CD4-positive, alpha-beta T cell treated with Interleukin-4 for 1 hour (primary cell): ENCODE results near the gene TMEM266.
A peak's percentile ranks its signal among the peaks of the same experiment; 100 is the strongest.
"Not testable (repeated sequence)": the region's sequence is repeated elsewhere in the genome, so short reads cannot be mapped to it uniquely, and the experiment has no call there.

Experiments used
- DNase-seq, 2 donors: peaks; one replicate each; pipeline ENCODE4 v3.0.0-alpha.2; 2020 to 2022

TMEM266 gene

GRCh38 chr15:76059320-76060117 lies at the start of gene TMEM266:
Gene TMEM266 (plus strand): TSS chr15:76059985. CDS start chr15:76134264, 74,279 bp downstream.
- DNase-seq = no peak

DNA sequence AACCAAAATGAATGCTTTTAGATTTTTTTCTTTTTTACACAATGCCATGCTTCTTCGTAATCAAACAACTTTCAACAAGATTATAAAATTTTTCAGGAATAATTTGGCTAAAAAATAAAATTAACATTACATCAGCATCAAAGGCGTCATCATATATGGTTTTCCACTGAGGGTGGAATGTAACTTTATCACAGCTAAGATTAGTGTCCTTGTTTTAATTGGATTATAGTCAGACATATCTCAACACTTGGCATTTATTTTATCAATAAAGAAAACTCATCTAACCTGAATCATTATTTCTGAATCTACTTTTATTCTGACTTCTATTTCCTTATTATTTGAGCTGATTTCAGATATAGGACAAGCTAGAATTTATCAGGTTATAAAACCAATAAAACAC lies 49.2 kb upstream of the TMEM266 start:
- no peak for DNase-seq

GRCh38 chr15:76011627-76012551 lies 47.9 kb upstream of the TMEM266 start, which contains the start of gene NRG4:
Gene NRG4 (minus strand): TSS chr15:76012424. CDS start chr15:76011230, 1,194 bp downstream.
- no peak for DNase-seq

DNA sequence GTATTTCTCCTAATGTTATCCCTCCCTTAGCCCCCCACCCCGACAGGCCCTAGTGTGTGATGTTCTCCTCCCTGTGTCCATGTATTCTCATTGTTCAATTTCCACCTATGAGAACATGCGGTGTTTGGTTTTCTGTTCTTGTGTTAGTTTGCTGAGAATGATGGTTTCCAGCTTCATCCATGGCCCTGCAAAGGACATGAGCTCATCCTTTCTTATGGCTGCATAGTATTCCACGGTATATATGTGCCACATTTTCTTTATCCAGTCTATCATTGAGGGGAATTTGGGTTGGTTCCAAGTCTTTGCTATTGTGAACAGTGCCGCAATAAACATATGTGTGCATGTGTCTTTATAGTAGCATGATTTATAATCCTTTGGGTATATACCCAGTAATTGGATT lies 46.3 kb upstream of the TMEM266 start:
- DNase-seq = not testable (repeated sequence)

DNA sequence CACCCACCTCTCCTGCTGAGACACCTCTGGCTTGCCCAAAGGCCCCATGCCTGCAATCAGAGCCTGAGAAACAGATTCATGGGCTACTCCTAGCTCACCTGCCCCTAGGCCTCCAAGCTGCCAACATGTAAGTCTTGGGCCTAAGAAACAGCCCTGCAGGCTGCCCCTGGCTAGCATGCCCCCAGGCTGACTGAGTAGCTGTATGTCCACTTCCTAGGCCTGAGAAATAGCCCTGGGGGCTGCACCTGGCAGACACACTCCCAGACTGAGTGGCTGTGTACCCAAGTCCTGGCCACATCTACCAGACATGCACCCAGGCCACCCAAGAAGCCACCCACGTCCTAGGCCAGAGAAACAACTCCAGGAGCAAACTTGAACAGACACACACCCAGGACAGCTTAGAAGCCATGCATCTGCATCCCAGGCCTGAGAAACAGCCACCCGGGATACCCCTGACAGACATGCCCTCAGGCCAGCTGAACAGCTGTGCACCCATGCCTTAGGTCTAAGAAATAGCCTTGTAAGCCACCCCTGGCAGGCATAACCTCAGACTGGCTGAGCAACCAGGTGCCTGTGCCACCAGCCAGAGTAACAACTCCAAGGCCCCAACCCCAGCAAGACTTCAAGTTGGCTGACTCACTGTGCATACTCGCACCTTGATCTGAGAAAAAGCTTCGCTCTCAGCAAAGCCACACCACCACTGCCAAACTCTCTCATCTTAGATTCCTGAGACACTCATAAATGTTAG lies 35.6 kb upstream of the TMEM266 start:
- no peak for DNase-seq

DNA sequence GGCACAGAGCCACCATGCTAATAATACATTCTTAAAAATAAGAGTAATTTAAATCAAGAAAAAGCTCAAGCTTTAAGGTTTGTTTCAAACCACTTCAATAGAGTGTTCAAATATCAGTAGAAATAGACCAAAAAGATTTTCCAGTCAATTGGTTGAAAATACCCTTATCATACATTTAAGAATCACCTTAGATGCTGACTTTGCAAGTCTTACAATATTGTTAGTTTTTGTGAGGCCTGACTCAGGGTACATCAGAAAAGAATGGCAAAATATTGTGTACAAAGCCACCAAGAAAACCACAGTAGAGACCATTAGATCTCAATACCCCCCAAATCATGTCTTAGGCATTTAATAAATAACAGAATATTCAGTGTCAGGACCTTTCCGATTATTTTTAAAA lies 27.7 kb upstream of the TMEM266 start:
- no peak for DNase-seq

- no peak for DNase-seq
Measured at GRCh38 chr15:76033438-76033837, 26.3 kb upstream of the TMEM266 start.

GRCh38 chr15:76034111-76034510 lies 25.7 kb upstream of the TMEM266 start:
- no peak for DNase-seq

- no peak for DNase-seq
Measured at GRCh38 chr15:76035593-76035992, 24.2 kb upstream of the TMEM266 start.

DNA sequence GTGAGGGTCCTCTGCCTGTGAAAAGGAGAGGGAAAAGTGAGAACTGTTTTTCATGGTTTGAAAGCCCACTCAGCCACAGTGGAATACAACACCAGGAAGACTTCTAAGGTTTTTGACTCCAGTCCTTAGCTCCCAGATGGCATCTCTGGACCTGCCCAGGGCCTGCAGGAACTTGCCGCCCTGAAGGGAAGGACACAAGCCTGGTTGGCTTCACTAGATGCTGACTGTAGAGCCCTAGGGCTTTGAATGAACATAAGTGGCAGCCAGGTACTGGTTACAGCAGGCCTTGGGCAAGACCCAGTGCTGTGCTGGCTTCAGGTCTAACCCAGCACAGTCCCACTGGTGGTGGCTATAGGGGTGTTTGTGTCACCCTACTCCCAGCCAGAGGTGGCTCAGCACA lies 21.3 kb upstream of the TMEM266 start:
- DNase-seq = no peak

GRCh38 chr15:76054201-76054600 lies 5.6 kb upstream of the TMEM266 start:
- not testable (repeated sequence) for DNase-seq

GRCh38 chr15:76056931-76057330 lies 2.9 kb upstream of the TMEM266 start:
- DNase-seq = no peak

DNA sequence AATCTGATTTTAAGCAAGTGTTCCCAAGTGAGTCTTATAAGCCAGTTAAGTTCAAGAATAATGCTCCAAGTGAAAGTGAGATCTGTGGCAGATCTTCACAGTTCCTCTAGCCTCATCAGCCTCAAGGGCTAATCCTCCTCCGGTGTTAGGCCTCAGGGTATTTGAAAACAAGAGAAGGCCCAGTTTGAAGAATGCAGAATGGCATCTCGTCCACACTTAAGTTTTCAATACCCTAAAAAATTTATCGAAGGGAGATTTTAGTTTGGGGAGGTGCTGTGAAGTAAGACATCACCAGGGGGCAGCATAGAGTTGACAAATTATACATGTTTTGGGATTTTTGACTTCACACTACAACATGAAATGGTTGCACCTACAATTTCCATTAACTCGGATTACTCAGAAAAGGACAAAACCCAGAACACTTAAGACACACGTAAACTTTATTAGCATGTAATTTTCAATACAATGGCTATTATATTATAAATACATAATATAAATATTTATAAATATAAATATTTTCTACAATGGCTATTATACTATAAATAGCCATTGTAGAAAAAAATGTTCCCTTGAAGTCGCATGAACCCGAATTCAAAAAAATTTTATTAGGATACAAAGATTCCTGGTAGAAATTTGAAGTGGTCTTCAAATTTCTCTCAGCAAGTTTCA lies 2.3 kb upstream of the TMEM266 start:
- DNase-seq = peak; percentile 24 to 50

DNA sequence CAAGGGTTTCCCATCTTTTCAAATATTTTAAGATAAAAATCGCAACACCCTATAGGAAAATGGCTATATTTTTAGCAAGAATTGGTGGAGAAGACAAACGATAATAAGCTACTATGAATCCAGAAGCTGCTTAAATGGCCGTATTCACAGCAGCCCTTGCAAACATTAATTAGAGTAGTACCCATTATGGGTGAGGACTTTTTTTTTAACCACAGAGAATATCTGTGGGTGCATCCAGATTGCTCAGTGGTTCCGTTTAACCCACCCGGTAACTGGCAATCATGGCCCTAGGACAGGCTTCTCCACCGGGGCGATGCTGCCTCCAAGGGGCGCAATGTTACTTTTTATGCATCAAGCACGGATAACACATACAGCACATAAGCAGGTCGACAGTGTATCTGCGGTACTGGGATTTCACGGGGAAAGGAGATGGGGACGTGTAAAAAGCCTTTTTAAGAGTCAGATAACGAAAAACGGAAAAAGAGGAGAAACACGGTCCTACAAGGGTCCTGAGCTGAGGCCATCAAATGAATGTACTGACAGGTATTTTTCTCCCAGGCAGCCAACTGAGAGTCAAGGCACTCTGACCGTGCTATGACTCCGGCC lies 968 bp upstream of the TMEM266 start:
- DNase-seq = no peak

DNA sequence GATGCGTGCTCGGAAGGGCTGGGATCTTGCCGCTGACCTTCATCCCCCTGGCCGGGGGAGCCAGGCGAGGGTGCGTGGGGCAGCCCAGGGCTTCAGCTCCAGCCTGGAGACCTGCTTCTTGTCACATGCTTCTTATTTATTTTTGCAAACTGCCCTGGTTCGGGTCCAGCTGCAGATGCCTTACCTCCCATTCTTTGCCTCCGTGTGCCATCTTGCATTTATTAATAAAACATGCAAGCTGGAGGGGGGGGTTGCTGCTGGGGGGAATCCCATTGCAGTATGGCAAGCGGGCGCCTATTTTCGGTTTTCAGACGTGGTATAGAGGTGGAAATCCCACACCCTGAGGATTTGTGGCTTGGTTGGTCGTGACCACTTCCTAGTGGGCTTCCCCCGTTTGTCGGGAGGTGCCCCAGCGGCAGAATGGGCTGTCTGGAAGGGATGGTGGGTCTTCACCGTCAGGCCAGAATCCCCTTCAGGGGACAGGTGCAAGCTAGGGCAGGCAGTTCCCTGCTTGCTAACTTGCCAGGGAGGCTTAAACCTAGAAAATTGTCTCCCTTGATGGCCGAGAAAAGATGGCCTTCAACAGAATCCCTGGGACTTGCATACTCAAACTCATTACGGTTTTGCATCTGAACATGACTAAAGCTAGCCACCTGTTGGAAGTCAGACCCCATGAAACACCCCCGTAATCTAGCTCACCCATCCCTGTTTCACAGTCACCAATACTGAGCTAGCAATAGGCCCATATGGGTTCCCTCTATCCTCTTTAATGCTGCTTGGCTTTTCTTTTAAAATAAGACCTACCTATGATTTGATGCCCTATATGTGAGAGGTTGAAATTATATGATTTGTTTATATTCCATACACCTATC lies 569 bp downstream of the TMEM266 start:
- DNase-seq = peak; percentile 31

DNA sequence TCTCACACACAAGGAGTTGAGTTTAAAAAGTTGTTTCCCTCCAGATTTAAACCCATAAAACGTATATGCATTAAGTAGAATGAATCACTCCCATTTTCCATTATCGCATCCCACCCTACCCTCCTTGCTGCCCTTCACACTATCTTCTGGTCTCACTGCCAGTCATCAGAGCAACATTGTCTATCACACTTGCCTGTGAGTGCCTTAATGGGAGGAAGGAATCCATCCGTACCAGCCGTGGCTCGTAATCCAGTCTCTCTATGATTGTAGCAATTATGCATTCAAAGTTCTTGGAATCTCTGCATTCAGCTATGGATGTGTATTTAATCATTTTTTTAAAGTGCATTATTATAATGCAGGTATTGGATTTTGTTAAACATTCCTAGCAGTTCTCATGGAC lies 1.9 kb downstream of the TMEM266 start:
- no peak for DNase-seq

DNA sequence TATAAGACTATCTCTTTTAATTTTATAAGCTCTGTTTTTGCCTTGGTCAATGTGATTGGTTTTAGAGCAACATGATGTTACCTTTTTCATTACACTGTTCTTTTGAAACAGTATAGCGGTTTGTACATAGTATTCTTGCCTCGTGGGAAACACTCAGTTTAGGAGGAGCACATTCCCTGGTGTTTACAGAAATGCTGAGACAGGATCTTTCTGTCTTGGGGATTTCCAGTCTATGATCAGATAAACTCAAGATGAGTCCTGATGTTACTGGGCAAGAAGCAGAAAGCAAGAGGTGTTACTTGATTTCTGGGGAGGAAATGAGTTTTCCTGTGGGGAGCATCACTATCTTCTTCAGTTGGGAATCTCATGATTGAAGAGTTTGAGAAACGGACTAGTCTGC lies 2.5 kb downstream of the TMEM266 start:
- no peak for DNase-seq

- DNase-seq = no peak
Measured at GRCh38 chr15:76064375-76064774, 4.6 kb downstream of the TMEM266 start.

DNA sequence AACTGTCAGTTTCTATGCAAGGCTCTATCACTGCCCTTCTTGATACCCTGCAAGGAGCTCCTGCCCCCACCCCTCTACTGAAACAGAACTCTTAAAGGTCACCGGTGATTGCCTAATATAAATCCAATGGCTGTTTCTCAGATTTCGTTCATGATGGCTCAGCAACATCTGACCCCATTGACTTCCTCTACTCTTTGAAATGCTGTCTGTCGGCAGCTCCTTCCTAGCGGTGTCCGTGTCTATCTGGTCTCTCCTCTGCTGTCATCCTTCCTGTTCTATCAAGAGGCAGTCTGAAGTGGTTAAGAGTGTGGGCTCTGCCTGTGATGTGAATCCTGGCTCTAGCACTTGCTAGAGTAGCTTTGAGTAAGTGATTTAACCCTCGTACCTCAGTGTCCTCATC lies 5.5 kb downstream of the TMEM266 start:
- DNase-seq = peak in 1 of 2 donors; percentile 19

DNA sequence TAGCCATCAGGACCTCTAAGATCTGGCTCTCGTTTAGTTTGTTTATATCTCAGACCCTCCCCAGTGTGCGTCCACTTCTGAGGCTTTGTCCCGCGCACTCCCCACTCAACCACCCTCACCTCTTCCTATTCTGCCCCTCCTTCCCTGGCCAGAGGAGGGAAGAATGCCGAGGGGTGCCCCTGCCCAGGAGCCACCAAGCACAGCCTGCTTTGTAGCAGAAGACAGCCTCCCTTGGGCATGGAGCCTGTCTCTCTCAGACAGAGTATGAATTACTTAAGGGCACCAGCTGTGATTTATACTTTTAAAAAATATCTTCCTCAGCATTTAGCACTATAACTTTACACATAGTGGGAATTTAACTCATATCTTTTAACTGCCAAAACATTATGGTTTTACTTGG lies 6.0 kb downstream of the TMEM266 start:
- DNase-seq = no peak

GRCh38 chr15:76070192-76070591 lies 10.4 kb downstream of the TMEM266 start:
- DNase-seq = no peak
